Measurements from ENCODE around the gene SORT1. TPM values are rescaled to one million over a fixed set of nuclear protein-coding genes. Genes with fewer than 3 reads are reported as not detected.

SORT1 gene
- total and polyA plus RNA-seq, 2 of the 13 experiments (the other 11 are each of a cell fraction or from before 2014, with no cell fraction given): 32.4 to 93.0 TPM

DNA sequence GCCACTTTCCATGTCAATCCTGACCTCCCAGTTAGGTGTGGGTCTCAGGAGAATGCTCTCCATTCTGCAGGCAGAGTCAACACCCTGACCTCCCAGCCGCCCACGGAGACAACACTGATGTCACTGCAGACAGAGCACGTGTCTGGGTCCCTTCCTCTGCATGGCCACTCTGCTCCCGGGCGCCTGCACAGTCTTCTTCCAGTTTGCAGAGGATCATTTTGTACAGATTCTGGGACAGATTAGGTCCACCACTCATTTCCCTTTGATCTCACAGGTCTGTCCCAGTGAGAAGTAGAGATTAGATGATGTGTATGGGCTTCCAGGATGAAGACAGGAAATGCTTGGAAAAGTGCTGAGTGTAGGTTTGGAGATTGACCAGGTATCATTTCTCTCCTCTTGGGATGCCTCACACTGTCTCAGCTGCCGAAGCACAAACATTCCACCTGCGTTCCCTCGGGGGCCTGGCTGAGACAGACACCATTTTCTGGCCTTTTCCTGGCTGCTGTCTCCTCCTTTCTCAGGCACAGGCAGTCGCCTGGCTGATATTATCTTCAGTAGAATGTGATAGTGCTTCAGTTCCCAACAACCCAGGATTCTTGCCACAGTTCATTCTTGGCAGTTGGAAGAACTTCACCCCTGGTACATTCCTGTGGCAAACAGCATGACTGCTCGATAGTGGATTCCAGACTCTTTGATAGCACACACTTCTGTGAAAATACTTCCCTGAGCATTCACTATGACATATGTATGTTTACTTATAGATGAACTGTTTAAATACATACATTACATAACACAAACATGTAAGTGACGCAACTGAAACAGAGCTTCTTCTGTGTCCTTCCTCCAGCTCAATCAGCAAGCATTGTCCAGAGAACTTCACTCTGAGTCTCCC, 98.8 kb downstream of the SORT1 start (continued):
- TF ChIP-seq ZBTB34 (CRISPR knock-in tag; IDR thresholded peaks at IDR 0.05) (peak; percentile 55; the same call in 1 of the 2 replicates), ZNF333 (CRISPR knock-in tag; IDR thresholded peaks at IDR 0.05; ENCODE audit: borderline replicate concordance) (no peak), FOXP1 (IDR thresholded peaks at IDR 0.05) (peak; percentile 67; the same call in 1 of the 2 replicates), FOXP1 (CRISPR knock-in tag; IDR thresholded peaks at IDR 0.05) (peak; percentile 90), STAG1 (CRISPR knock-in tag; IDR thresholded peaks at IDR 0.05) (peak; percentile 13; the same call in 1 of the 2 replicates), CREM (IDR thresholded peaks at IDR 0.05) (peak; percentile 82), CREM (CRISPR knock-in tag; IDR thresholded peaks at IDR 0.05) (no peak), RXRA (CRISPR knock-in tag; IDR thresholded peaks at IDR 0.05) (peak; percentile 66; the same call in 1 of the 2 replicates), ZFP1 (CRISPR knock-in tag; IDR thresholded peaks at IDR 0.05) (peak; percentile 19; the same call in 1 of the 2 replicates), ZNF792 (CRISPR knock-in tag; IDR thresholded peaks at IDR 0.05) (peak; percentile 80), TARDBP (CRISPR knock-in tag; IDR thresholded peaks at IDR 0.05) (peak; percentile 35; the same call in 1 of the 2 replicates), KLF11 (CRISPR knock-in tag; IDR thresholded peaks at IDR 0.05) (peak; percentile 45; the same call in 1 of the 2 replicates), HOXA9 (CRISPR knock-in tag; IDR thresholded peaks at IDR 0.05; ENCODE audit: borderline replicate concordance) (no peak), ZSCAN22 (CRISPR knock-in tag; IDR thresholded peaks at IDR 0.05) (0 out of 2 replicates have a peak, but pooled peaks have one; percentile 27), TEAD2 (CRISPR knock-in tag; IDR thresholded peaks at IDR 0.05) (no peak), GPBP1L1 (CRISPR knock-in tag; IDR thresholded peaks at IDR 0.05) (no peak), ZNF160 (CRISPR knock-in tag; IDR thresholded peaks at IDR 0.05) (0 out of 2 replicates have a peak, but pooled peaks have one; percentile 45), CREB3 (CRISPR knock-in tag; IDR thresholded peaks at IDR 0.05) (no peak; the same call in 1 of the 2 replicates)
- TF ChIP-seq, protein P1, sequence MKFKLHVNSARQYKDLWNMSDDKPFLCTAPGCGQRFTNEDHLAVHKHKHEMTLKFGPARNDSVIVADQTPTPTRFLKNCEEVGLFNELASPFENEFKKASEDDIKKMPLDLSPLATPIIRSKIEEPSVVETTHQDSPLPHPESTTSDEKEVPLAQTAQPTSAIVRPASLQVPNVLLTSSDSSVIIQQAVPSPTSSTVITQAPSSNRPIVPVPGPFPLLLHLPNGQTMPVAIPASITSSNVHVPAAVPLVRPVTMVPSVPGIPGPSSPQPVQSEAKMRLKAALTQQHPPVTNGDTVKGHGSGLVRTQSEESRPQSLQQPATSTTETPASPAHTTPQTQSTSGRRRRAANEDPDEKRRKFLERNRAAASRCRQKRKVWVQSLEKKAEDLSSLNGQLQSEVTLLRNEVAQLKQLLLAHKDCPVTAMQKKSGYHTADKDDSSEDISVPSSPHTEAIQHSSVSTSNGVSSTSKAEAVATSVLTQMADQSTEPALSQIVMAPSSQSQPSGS (CRISPR knock-in tag; IDR thresholded peaks at IDR 0.05): peak; percentile 91
- TF ChIP-seq, protein P2, sequence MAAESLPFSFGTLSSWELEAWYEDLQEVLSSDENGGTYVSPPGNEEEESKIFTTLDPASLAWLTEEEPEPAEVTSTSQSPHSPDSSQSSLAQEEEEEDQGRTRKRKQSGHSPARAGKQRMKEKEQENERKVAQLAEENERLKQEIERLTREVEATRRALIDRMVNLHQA (CRISPR knock-in tag; IDR thresholded peaks at IDR 0.05): no peak
- TF ChIP-seq, protein P3, sequence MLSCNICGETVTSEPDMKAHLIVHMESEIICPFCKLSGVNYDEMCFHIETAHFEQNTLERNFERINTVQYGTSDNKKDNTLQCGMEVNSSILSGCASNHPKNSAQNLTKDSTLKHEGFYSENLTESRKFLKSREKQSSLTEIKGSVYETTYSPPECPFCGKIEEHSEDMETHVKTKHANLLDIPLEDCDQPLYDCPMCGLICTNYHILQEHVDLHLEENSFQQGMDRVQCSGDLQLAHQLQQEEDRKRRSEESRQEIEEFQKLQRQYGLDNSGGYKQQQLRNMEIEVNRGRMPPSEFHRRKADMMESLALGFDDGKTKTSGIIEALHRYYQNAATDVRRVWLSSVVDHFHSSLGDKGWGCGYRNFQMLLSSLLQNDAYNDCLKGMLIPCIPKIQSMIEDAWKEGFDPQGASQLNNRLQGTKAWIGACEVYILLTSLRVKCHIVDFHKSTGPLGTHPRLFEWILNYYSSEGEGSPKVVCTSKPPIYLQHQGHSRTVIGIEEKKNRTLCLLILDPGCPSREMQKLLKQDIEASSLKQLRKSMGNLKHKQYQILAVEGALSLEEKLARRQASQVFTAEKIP (CRISPR knock-in tag; IDR thresholded peaks at IDR 0.05; ENCODE audit: borderline replicate concordance): no peak
- TF ChIP-seq, protein P4, sequence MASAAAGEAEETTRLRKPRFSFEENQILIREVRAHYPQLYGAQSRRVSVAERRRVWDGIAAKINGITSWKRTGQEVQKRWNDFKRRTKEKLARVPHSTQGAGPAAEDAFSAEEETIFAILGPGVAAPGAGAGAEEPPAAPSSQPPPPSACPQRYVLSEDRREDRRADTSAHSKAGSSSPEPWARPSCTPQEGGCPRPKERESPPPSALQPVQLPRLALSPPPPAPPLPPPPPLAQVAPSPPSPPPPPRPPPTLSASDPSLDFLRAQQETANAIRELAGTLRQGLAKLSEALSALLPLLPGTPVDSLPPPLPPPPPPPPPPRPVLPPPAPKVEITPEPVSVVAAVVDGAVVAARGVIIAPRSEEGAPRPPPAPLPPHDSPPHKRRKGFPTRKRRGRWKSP (CRISPR knock-in tag; IDR thresholded peaks at IDR 0.05): no peak
